Naive B cell (primary cell): ENCODE data around the gene MICAL2. TPM values are rescaled to one million over a fixed set of nuclear protein-coding genes. Genes with fewer than 3 reads are reported as not detected.

ENCODE experiments used
- ATAC-seq, 2 donors: fragments of 150-1000 bp; cut with Tn5 transposase; 2 replicates each; pipeline ENCODE4 v1.10.0; 2021; ENCODE audit warnings: low read depth in 2 of 2, mild to moderate bottlenecking in 2 of 2, moderate library complexity in 2 of 2
- DNase-seq: peaks from one replicate; pipeline ENCODE4 v3.0.0; 2022
- H3K27ac Mint-ChIP-seq, 6 donors: one replicate each; pipeline ENCODE4 v1.8.0; 2020 to 2022; ENCODE audit warnings: mild to moderate bottlenecking in 6 of 6, mixed read lengths in 6 of 6, moderate library complexity in 5 of 6, inconsistent platforms in 2 of 6
- H3K27me3 Mint-ChIP-seq, 3 donors: one replicate each; pipeline ENCODE4 v1.8.0; 2021 to 2022; ENCODE audit warnings: mixed read lengths in 3 of 3, mild to moderate bottlenecking in 1 of 3
- H3K36me3 Mint-ChIP-seq, 2 donors: one replicate each; pipeline ENCODE4 v1.8.0; 2020 to 2022; ENCODE audit warnings: mixed read lengths in 2 of 2, inconsistent platforms in 1 of 2, mild to moderate bottlenecking in 1 of 2
- H3K4me1 Mint-ChIP-seq, 3 donors: one replicate each; pipeline ENCODE4 v1.8.0; 2020 to 2022; ENCODE audit warnings: mixed read lengths in 3 of 3, inconsistent platforms in 1 of 3, mild to moderate bottlenecking in 1 of 3, moderate library complexity in 1 of 3
- H3K4me3 Mint-ChIP-seq, 8 donors: one replicate each; pipeline ENCODE4 v1.8.0; 2020 to 2022; ENCODE audit warnings: mild to moderate bottlenecking in 8 of 8, mixed read lengths in 8 of 8, moderate library complexity in 8 of 8, inconsistent platforms in 2 of 8
- H3K9me3 Mint-ChIP-seq, 7 donors: one replicate each; pipeline ENCODE4 v1.8.0; 2020 to 2022; ENCODE audit warnings: mixed read lengths in 7 of 7, mild to moderate bottlenecking in 5 of 7, inconsistent platforms in 2 of 7, moderate library complexity in 1 of 7
- polyA plus RNA-seq, 6 donors: library from polyadenylated mRNA; unstranded; fragments of 300-500 nt; fragmentation: Illumina TruSeq; gene quantifications; one replicate each; pipeline ENCODE4 v1.2.3, GENCODE V29; 2021; ENCODE audit warnings: low read depth in 6 of 6

Gene MICAL2
- polyA plus RNA-seq, 6 donors from 2014 or later = 0.05 to 1.3 TPM; not detected in 4

DNA sequence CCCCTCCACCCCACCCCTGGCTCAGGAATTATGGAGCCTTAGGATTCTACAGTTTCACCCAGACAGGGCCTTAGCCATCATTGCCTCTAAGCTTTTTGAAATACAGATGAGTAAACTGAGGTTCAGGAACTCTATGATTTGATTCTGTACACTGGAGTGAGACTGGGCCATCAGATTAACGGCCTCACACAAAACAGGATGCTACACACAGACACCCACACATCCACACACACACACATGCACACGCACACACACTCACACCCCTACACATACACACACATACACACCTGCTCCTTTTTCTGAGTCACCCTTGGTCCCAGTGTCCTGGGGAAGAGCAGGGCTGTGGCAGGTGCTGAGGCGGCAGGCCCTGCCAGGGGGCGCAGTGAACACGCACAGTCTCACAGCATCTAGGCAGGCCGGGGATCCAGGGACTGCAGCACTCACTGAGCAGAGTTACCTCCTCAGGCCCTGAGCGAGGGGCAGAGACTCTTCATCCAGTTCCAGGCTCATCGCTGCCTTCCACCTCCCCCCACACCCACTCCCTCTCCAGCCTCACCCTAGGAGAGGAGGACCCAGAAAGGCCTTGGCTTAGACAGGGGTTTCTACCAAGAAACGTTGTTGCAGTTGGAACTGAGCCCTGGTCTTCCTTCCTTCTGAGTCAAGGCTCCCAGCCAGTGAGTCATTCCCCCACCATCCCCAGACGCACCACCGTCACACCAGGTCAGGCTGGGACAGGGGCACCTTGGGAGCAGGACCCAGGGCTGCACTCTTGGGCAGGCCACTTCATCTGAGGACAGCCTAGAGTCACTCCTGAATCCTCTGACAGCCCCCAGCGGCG is 177.2 kb downstream of the MICAL2 start:
- H3K4me3 Mint-ChIP-seq = no peak overlapping the region
- H3K36me3 Mint-ChIP-seq = no peaks in the 10 kb centered on the region
- ATAC-seq = no peak
- no peak for DNase-seq
- H3K27ac Mint-ChIP-seq = peak overlapping the region in 1 of 6 donors; percentile 28
- peaks cover 6 to 23% (median 14%) of the 10 kb centered on the region in 3 donors for H3K4me1 Mint-ChIP-seq
- H3K9me3 Mint-ChIP-seq = no peaks in the 10 kb centered on the region
- H3K27me3 Mint-ChIP-seq = peaks cover 7 to 30% (median 24%) of the 10 kb centered on the region in 3 donors

DNA sequence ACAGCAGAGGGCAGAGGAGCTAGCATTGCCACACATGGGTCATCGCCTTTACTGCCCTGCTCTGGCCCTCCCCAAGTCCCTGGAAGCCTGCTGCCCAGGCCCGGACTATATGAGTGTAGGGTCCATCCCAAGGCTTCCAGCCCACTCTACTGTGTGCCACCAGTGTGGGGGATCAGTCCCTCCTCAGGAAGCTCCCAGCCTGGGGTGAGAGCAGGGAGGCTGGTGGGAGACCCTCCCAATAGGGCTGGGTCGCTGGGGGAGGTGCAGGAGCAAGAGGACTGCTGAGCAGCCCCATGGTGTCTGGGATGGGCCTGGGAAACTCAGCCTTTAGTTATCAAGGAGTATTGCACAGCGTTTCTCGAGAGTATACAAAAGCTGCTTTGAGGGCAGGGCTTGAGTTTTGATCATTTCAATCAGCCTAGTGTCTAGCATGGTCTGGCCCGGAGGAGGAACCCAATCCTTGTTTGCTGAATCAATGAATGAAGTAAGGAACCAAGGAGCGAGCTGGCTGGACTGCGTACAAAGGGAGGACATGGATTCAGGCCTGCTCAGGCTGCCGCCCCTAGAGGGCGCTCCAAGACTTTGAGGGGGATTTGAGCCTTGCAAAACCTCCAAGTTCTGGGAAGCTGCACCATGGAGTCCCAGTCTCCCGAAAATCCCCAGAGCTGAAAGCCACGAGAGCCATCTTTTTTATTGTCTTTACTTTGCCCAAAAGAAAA is 178.0 kb downstream of the MICAL2 start:
- Mint-ChIP-seq H3K36me3 (no peaks in the 10 kb centered on the region), H3K27ac (no peak overlapping the region), H3K27me3 (peaks cover 4 to 27% (median 24%) of the 10 kb centered on the region in 3 donors), H3K4me1 (peaks cover 6 to 23% (median 14%) of the 10 kb centered on the region in 3 donors), H3K9me3 (no peaks in the 10 kb centered on the region), H3K4me3 (peak overlapping the region in 1 of 8 donors; percentile 54)
- DNase-seq = no peak
- ATAC-seq = no peak

DNA sequence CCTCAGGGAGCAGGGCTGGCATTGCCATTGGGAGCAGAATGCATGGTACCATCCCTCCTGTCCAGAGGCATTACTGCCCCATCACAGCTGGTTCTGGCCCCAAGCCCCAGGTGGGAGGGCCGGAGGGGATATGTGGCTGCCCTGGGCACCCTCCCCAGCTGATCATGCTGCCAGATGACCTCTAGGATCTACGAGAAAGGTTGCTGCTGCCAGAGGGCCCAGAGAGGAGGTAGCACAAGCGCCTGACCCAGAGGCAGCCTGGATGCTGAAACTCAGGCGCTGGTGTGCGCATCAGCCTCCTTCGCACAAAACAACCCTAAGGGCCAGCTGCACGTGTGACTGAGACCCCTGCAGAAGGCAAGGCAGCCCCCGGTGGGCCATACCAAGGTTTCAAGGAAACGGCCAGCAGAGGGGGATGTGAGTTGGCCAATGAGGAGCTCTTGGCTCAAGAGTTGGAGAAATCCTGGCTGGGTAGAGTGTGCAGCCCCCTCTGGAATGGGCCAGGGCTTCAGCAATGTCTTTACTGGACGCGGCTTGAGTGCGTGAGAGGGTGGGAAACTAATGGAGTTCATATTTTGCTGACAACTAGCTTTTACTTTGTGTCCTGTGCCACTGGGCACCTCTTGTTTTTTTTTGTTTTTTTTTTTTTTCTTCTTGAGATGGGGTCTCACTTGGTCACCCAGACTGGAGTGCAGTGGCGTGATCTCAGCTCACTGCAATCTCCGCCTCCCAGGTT is 178.7 kb downstream of the MICAL2 start:
- peaks cover 6 to 23% (median 14%) of the 10 kb centered on the region in 3 donors for H3K4me1 Mint-ChIP-seq
- H3K9me3 Mint-ChIP-seq = no peaks in the 10 kb centered on the region
- peaks cover 4 to 24% (median 24%) of the 10 kb centered on the region in 3 donors for H3K27me3 Mint-ChIP-seq
- no peak for DNase-seq
- H3K4me3 Mint-ChIP-seq = peak overlapping the region in 1 of 8 donors; percentile 32
- H3K27ac Mint-ChIP-seq = no peak overlapping the region
- no peaks in the 10 kb centered on the region for H3K36me3 Mint-ChIP-seq
- no peak for ATAC-seq

DNA sequence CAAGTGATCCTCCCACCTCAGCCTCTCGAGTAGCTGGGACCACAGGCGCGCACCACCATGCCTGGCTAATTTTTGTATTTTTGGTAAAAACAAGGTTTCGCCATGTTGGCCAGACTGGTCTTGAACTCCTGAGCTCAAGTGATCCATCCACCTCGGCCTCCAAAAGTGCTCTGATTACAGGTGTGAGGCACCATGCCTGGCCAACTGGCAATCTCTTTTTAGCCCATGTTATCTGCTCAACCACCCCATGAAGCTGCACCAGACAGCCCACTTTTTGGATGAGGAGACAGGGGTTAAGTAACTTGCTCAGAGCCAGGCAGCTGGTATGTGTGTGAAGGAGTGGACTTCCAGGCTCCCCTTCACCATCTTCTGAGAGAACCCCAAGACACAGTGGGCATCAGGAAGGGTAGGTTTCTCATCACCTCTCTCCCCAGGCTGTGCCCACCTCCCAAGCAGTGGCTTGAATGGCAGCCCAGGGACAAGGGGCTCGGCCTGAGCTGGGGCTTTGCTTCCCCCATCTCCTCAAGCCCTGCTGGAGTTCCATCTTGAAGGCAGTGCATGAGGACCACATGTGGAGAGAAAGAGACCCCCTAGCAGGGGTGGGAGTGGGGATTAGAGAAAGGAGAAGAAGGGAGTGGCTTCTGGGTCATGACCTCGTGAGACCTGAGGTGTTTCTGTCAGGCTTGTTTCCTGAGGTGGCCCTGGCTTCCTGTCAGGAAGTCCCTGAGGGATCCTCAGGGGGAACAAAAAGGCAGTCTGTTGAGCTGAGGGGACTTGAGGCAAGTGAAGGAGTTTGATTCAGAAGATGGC is 179.5 kb downstream of the MICAL2 start:
- Mint-ChIP-seq H3K9me3 (no peaks in the 10 kb centered on the region), H3K36me3 (no peaks in the 10 kb centered on the region), H3K27ac (peak overlapping the region in 1 of 6 donors; percentile 65), H3K27me3 (peaks cover 4 to 24% (median 16%) of the 10 kb centered on the region in 3 donors), H3K4me1 (peaks cover 6 to 23% (median 14%) of the 10 kb centered on the region in 3 donors), H3K4me3 (peak overlapping the region in 4 of 8 donors; percentile 33 to 39 (median 36))
- ATAC-seq (no peak), DNase-seq (no peak)

DNA sequence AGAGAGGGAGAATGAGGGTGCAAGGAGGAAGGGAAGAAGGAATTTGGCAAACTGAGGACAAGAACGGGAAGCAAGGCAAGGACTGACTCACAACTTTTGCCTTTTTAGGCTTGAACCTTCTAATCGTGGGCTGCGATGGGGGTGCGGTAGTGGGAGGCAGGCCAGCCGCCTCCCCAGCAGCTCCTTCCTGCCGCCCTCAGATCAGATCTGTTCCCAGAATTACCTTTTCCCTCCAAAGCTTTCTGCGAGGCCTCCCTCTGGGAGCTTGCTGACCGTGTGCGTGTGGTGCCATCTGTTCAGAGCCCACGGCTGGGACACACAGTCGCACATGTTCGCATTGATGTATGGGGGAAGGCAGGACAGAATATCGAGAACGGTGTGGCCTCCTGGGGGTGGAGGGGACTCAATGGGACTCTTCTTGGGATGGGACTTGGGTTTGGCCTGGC is 180.1 kb downstream of the MICAL2 start:
- Mint-ChIP-seq H3K36me3 (no peaks in the 10 kb centered on the region), H3K27me3 (peaks cover 4 to 23% (median 10%) of the 10 kb centered on the region in 3 donors), H3K9me3 (no peaks in the 10 kb centered on the region), H3K27ac (no peak overlapping the region), H3K4me1 (peaks cover 6 to 23% (median 14%) of the 10 kb centered on the region in 3 donors), H3K4me3 (peak overlapping the region in 3 of 8 donors; percentile 10 to 36 (median 35))
- DNase-seq (no peak), ATAC-seq (no peak)

DNA sequence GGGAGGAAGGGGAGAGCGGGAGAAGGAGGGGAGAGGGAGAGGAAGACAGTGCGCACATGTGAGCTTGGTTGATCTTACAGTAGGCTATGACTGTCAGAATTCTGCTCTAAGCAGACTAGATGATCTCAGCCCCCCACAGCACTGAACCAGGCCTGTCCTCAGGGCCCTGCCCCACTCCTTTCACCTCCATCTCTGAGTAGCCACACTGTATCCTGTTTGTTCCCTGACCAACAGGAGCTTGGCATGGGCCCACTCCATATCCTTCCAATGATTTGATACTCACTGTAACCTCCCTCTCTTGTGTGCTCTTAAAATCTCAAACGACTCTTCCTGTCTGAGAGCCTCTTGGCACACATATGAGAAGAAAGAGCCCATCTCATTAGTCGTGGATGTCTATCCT is 180.9 kb downstream of the MICAL2 start:
- H3K36me3 Mint-ChIP-seq = no peaks in the 10 kb centered on the region
- ATAC-seq = no peak

DNA sequence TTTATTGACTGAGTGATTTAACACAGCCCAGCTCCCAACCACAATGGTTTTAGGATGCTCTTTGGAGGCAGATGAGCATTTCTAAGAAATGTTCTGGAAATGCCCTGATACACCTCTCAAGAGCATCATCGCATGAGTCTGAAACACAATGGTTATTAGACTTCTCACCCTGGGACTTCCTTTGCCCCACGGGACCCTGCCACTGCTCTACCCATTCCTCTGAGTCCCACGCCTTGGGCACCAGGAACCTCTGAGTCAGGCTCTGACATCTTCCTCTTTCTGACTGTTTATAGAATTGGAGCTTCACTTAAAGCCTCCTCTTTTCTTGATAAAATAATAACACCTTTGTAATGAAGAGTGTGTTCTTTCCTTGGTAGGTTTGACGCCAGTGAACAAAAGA is 181.4 kb downstream of the MICAL2 start:
- Mint-ChIP-seq H3K4me3 (peak overlapping the region in 1 of 8 donors; percentile 29), H3K4me1 (peaks cover 6 to 23% (median 14%) of the 10 kb centered on the region in 3 donors), H3K27me3 (peaks cover 4 to 13% (median 10%) of the 10 kb centered on the region in 3 donors), H3K27ac (no peak overlapping the region), H3K9me3 (no peaks in the 10 kb centered on the region), H3K36me3 (no peaks in the 10 kb centered on the region)
- DNase-seq = no peak
- no peak for ATAC-seq

More for the DNA sequence above, 180.9 kb downstream of the MICAL2 start:
- Mint-ChIP-seq H3K4me3 (no peak overlapping the region), H3K27ac (peak overlapping the region in 2 of 6 donors; percentile 6 to 89), H3K9me3 (no peaks in the 10 kb centered on the region), H3K4me1 (peaks cover 6 to 23% (median 14%) of the 10 kb centered on the region in 3 donors), H3K27me3 (peaks cover 4 to 15% (median 10%) of the 10 kb centered on the region in 3 donors)
- DNase-seq = no peak

DNA sequence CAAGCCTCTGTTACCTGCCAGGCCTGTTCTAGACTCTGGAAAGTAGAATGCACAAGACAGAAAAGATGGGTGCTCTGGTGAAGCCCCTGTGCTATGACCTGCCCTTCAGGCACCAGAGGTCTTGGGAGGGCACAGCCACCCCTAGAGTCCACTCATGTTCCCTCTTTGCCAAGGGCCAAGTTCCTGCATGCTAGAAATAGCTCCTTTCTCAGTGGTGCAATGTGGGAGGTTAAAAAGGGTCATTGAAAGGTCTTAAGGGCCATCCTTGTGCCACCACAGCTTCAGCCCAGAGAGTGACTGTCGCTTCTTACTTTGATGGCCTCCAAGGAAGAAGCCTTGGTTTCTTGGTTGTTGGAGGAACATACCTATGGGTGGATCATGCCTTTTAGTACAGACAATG is 182.4 kb downstream of the MICAL2 start:
- no peak overlapping the region for H3K4me3 Mint-ChIP-seq
- ATAC-seq (no peak), DNase-seq (no peak)
- no peaks in the 10 kb centered on the region for H3K36me3 Mint-ChIP-seq
- peaks cover 0 to 13% (median 10%) of the 10 kb centered on the region in 3 donors for H3K27me3 Mint-ChIP-seq
- H3K4me1 Mint-ChIP-seq = peaks cover 6 to 23% (median 14%) of the 10 kb centered on the region in 3 donors
- peaks cover 0 to 4% (median 0%) of the 10 kb centered on the region in 7 donors for H3K9me3 Mint-ChIP-seq
- H3K27ac Mint-ChIP-seq = no peak overlapping the region

DNA sequence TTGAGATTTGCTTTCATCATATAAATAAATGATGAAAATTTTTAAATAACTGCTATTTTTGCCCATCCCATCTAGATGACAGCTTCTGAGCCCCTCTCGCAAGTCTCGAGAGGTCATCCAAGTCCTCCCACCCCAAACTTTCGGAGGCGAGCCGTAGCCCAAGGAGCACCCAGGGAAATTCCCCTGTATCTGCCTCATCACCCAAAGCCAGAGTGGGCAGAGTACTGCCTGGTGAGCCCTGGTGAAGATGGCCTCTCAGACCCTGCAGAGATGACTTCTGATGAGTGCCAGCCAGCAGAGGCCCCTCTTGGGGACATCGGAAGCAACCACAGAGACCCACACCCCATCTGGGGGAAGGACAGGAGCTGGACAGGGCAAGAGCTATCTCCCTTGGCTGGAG is 183.1 kb downstream of the MICAL2 start:
- Mint-ChIP-seq H3K4me1 (peaks cover 6 to 23% (median 14%) of the 10 kb centered on the region in 3 donors), H3K27me3 (peaks cover 0 to 10% (median 7%) of the 10 kb centered on the region in 3 donors), H3K27ac (no peak overlapping the region), H3K9me3 (peaks cover 0 to 11% (median 0%) of the 10 kb centered on the region in 7 donors), H3K4me3 (no peak overlapping the region), H3K36me3 (no peaks in the 10 kb centered on the region)
- ATAC-seq = no peak
- DNase-seq = no peak

DNA sequence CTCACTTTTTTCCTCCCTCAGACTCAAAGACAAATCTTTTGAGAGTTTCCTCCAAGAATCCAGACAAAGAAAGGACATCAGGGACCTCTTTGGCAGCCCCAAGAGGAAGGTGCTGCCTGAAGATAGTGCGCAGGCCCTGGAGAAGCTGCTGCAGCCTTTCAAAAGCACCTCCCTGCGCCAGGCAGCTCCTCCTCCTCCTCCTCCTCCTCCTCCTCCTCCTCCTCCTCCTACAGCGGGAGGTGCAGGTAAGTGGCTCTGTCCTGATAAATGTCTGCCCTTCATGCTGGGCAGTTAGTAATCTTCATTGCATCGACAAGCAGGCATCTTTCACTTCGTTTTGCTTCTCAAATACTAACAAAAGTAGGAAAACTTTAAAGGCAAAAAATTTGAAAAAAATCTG is 184.2 kb downstream of the MICAL2 start:
- Mint-ChIP-seq H3K9me3 (peaks cover 0 to 23% (median 5%) of the 10 kb centered on the region in 7 donors), H3K4me3 (no peak overlapping the region), H3K27ac (no peak overlapping the region), H3K4me1 (peaks cover 6 to 20% (median 14%) of the 10 kb centered on the region in 3 donors), H3K36me3 (peaks cover 0 to 3% of the 10 kb centered on the region in 2 donors), H3K27me3 (peaks cover 0 to 10% (median 7%) of the 10 kb centered on the region in 3 donors)
- ATAC-seq (no peak), DNase-seq (no peak)

DNA sequence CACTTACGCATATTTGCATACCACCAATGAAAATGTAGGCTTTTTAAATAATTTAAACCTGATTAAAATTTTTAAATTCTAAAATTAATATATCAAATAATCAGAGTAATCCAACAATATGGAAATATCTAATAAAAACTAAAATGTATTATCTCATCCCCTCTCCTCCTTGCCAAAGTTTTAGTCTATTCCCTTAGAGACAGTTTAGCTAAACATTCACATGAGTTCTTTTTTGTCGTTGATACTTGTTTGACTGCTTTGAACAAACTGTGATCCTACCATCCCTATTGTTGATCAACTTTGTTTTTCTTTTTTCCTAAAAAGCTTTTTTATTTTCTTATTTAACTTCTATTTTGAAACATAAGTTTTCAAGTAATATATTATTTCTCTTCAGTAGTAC is 185.6 kb downstream of the MICAL2 start:
- no peak overlapping the region for H3K4me3 Mint-ChIP-seq
- DNase-seq (no peak), ATAC-seq (no peak)
- peaks cover 0 to 6% of the 10 kb centered on the region in 2 donors for H3K36me3 Mint-ChIP-seq
- no peak overlapping the region for H3K27ac Mint-ChIP-seq
- H3K27me3 Mint-ChIP-seq = no peaks in the 10 kb centered on the region
- peaks cover 0 to 7% (median 2%) of the 10 kb centered on the region in 3 donors for H3K4me1 Mint-ChIP-seq
- peaks cover 0 to 27% (median 8%) of the 10 kb centered on the region in 7 donors for H3K9me3 Mint-ChIP-seq

DNA sequence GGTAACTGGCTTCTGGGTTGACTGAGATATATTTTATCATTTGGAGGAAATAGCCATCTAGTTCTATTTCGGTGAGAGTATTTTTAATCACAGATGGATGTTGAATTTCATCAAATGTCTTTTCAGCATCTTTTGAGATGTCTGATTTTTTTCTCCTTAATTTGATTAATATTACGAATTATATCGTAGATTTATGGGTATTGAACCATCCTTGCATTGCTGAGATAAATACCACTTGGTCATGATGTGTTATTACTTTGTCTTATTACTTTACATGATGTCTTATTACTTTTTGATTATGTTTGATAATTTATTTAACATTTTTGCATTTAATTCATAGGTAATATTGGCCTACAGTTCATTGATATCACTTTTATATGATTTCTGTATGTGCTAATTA is 188.2 kb downstream of the MICAL2 start:
- no peak for DNase-seq
- Mint-ChIP-seq H3K36me3 (peaks cover 0 to 6% of the 10 kb centered on the region in 2 donors), H3K27me3 (no peaks in the 10 kb centered on the region), H3K4me1 (no peaks in the 10 kb centered on the region), H3K27ac (no peak overlapping the region), H3K9me3 (peaks cover 0 to 27% (median 8%) of the 10 kb centered on the region in 7 donors), H3K4me3 (no peak overlapping the region)
- ATAC-seq = no peak
